ENCODE results near the gene SRP14. TPM values are rescaled to one million over a fixed set of nuclear protein-coding genes. Genes with fewer than 3 reads are reported as not detected.
"Not testable (repeated sequence)": the region's sequence is repeated elsewhere in the genome, so short reads cannot be mapped to it uniquely, and the experiment has no call there.

The SRP14 gene
- total RNA-seq, 2 donors from 2014 or later = 163 to 167 TPM

DNA sequence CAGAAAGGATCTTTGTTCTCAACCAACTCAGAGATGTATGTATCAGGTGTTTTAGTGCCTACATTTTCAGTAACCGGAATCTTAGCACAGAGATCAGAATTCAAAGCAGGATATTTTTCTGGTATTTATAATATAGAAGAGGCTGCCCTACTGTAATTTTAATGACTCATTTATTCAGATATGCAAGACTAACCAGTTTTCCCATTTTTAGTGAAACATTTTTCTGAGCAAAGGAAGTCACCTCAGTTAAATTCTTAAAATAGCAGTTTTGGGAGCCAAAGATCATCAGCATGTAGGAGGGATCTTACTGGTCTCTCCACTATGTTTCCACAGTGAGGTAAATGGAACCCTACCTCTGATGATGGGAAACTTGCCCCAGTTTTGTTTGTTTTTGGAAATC, 42.0 kb downstream of the SRP14 start:
- H3K36me3 ChIP-seq = no peaks in the 10 kb centered on the region
- TF ChIP-seq, protein P1, sequence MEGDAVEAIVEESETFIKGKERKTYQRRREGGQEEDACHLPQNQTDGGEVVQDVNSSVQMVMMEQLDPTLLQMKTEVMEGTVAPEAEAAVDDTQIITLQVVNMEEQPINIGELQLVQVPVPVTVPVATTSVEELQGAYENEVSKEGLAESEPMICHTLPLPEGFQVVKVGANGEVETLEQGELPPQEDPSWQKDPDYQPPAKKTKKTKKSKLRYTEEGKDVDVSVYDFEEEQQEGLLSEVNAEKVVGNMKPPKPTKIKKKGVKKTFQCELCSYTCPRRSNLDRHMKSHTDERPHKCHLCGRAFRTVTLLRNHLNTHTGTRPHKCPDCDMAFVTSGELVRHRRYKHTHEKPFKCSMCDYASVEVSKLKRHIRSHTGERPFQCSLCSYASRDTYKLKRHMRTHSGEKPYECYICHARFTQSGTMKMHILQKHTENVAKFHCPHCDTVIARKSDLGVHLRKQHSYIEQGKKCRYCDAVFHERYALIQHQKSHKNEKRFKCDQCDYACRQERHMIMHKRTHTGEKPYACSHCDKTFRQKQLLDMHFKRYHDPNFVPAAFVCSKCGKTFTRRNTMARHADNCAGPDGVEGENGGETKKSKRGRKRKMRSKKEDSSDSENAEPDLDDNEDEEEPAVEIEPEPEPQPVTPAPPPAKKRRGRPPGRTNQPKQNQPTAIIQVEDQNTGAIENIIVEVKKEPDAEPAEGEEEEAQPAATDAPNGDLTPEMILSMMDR (IDR thresholded peaks at IDR 0.05) = no peak
- no peaks in the 10 kb centered on the region for H3K4me1 ChIP-seq
- DNase-seq = no peak
- no peaks in the 10 kb centered on the region for H3K27me3 ChIP-seq
- H3K9ac ChIP-seq (ENCODE audit: low read depth in 2 of 2, low read length in 2 of 2) = no peak overlapping the region
- H3K27ac ChIP-seq = no peak overlapping the region
- no peak overlapping the region for H3K4me3 ChIP-seq
- intact Hi-C loops (cut with DNase I) = no loop called here
- no peaks in the 10 kb centered on the region for H3K9me3 ChIP-seq

DNA sequence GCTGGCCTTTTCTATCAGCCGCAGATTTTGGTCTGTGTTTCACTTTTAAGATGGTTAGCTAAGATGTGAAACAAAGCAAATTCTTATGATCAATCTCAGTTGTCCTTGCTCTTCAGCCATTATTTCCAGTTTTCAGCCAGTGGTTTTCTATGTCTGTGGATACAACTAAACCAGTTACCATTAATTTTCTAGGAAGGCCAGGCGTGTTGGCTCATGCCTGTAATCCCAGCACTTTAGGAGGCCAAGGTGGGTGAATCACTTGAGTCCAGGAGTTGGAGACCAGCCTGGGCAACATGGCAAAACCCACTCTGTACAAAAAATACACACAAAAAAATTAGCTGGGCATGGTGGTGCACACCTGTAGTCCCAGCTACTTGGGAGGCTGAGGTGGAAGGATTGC, 42.8 kb downstream of the SRP14 start:
- H3K4me1 ChIP-seq; H3K4me3 ChIP-seq; DNase-seq; H3K9ac ChIP-seq (ENCODE audit: low read depth in 2 of 2, low read length in 2 of 2); intact Hi-C loops (cut with DNase I); H3K9me3 ChIP-seq; H3K27me3 ChIP-seq; H3K27ac ChIP-seq; H3K36me3 ChIP-seq: not testable (repeated sequence)

DNA sequence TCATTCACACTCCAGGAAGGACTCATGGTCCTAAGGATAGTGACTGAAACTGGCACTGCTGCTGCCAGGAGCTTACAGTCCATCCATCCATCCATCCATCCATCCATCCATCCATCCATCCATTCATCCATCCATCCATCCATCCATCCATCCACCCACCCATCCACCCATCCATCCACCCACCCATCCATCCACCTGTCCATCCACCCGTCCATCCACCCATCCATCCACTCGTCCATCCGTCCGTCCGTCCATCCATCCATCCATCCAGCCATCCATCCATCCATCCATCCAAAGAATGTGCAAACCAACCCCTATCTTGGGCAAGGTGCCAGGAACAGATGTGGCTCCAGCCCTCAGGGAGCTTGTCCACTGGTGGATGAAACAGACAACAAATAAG, 46.0 kb downstream of the SRP14 start:
- H3K9me3 ChIP-seq; H3K4me3 ChIP-seq; H3K36me3 ChIP-seq; DNase-seq; H3K4me1 ChIP-seq; H3K27ac ChIP-seq; intact Hi-C loops (cut with DNase I); H3K27me3 ChIP-seq; H3K9ac ChIP-seq (ENCODE audit: low read depth in 2 of 2, low read length in 2 of 2): not testable (repeated sequence)

DNA sequence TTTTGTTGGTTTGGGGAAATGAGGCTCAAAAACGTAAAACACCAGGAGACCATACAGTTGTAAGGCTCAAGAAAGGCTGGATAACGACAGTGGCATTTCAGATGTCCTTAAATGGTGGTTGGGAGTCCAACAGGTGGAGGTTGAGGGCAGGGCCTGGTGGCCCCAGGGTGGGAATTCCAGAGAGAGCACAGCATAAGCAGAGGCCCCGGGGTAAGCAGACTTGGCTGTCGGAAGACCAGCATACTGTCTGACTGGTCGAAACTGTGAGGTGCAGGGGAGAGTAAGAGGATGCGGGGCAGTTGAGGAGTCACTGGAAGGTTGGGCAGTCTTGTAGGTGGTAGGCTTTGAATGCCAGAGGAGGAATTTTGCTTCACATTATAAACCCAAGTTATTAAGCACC, 48.3 kb downstream of the SRP14 start:
- intact Hi-C loops (cut with DNase I) = no loop called here
- Histone ChIP-seq H3K36me3 (no peaks in the 10 kb centered on the region), H3K9ac (ENCODE audit: low read depth in 2 of 2, low read length in 2 of 2) (no peak overlapping the region), H3K27me3 (no peaks in the 10 kb centered on the region), H3K4me3 (no peak overlapping the region), H3K9me3 (no peaks in the 10 kb centered on the region), H3K4me1 (no peaks in the 10 kb centered on the region), H3K27ac (no peak overlapping the region)
- DNase-seq = no peak
- TF ChIP-seq, protein P1 (IDR thresholded peaks at IDR 0.05) = no peak

DNA sequence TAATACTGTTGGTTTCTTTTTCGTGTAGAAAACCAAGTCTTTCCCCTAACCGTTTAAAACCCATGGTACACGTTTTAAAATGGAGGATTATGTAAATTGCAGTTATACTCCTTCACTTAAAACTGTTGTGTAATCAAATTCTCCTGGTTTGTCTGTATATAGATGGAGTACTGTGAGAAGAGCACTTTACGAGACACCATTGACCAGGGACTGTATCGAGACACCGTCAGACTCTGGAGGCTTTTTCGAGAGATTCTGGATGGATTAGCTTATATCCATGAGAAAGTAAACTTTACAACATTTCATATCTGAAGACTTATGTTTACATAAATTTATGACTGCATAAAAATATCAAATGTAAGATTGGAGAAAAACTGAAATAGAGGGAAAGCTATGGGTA, 51.2 kb downstream of the SRP14 start:
- intact Hi-C loops (cut with DNase I) = no loop called here
- H3K4me1 ChIP-seq = no peaks in the 10 kb centered on the region
- no peak for DNase-seq
- TF ChIP-seq, protein P1 (IDR thresholded peaks at IDR 0.05) = no peak
- no peak overlapping the region for H3K4me3 ChIP-seq
- no peaks in the 10 kb centered on the region for H3K36me3 ChIP-seq
- no peak overlapping the region for H3K27ac ChIP-seq
- no peaks in the 10 kb centered on the region for H3K27me3 ChIP-seq
- no peaks in the 10 kb centered on the region for H3K9me3 ChIP-seq
- H3K9ac ChIP-seq (ENCODE audit: low read depth in 2 of 2, low read length in 2 of 2) = no peak overlapping the region

Other genes with a start within 250 kb of the SRP14 start
- gene GPR176, start 118.9 kb downstream of the SRP14 start, total RNA-seq = 1 to 10 TPM in 1 of 2 donors, under 1 TPM in 1; 0.82 to 2.2 TPM
- gene EIF2AK4, start 105.1 kb downstream of the SRP14 start, total RNA-seq = 10 to 100 TPM; 23.9 to 24.0 TPM
- gene BMF, start 69.7 kb upstream of the SRP14 start, total RNA-seq = 10 to 100 TPM in 1 of 2 donors, 1 to 10 TPM in 1; 5.0 to 11.6 TPM
- 10 to 100 TPM; 10.2 to 48.3 TPM for gene BUB1B, start 121.9 kb upstream of the SRP14 start, total RNA-seq
- 10 to 100 TPM in 1 of 2 donors, 1 to 10 TPM in 1; 4.9 to 10.4 TPM for gene PAK6, start 199.9 kb upstream of the SRP14 start, total RNA-seq
- not detected for gene ANKRD63, start 243.9 kb upstream of the SRP14 start, total RNA-seq

Data from colonic mucosa (tissue), 4 donors.